Fibroblast of pulmonary artery (primary cell): ENCODE measurements around the gene ATAD2B.

Experiments
- DNase-seq: peaks from one replicate; pipeline ENCODE4 v3.0.0-alpha.2; 2010; ENCODE audit warnings: low read depth
- H3K4me3 ChIP-seq: replicated peaks from 2 replicates; pipeline ENCODE4 v1.5.1; 2011; ENCODE audit warnings: low read depth, mild to moderate bottlenecking, control low read depth, low read length, moderate library complexity
- CTCF ChIP-seq: IDR thresholded peaks from 2 replicates; pipeline ENCODE4 v1.5.1; 2011; ENCODE audit warnings: mild to moderate bottlenecking, control low read depth, low read length, inconsistent platforms; ENCODE audit errors: missing control alignments

Gene ATAD2B

GRCh38 chr2:23801396-23801795 is 125.5 kb downstream of the ATAD2B start:
- TF ChIP-seq CTCF, result no peak
- no peak overlapping the region for H3K4me3 ChIP-seq
- DNase-seq, result peak; percentile 84

GRCh38 chr2:23794234-23794633 is 132.7 kb downstream of the ATAD2B start:
- TF ChIP-seq CTCF, result no peak
- DNase-seq, result no peak
- H3K4me3 ChIP-seq, result no peak overlapping the region

DNA sequence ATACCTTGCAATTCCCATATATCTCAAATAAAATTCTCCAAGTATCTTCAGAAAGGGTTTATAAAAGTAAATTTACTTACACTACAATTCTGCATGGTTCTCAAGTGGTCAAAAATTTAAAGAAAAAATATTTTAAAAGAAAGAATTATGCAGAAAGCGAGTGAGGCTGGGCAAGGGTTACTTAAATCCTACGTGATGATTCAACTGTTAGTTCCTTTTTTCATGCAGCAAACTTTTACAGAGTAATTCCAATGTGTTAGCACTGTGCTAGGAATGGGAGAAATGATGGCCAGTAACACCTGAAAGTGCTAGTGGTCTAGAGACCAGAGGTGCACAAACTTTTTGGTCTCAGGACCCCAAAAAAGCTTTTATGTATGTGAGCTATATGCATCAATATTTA is 133.4 kb downstream of the ATAD2B start:
- no peak for TF ChIP-seq CTCF
- DNase-seq, result no peak
- H3K4me3 ChIP-seq, result no peak overlapping the region

DNA sequence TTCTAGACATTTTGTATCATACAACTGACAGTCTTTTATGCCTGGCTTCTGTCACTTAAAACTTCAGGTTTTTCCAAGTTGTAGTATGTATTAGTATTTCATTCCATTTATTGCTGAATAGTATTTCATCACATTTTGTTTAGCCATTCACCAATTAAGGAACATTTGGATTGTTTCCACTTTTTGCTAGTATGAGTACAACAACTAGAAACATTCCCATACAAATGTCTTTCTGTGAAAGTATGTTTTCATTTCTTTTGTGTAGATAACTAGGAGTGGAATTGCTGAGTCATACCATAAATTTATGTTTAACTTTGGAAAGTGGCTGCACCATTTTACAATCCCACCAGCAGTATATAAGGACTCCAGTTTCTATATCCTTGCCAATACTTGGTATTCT is 135.9 kb downstream of the ATAD2B start:
- peak; percentile 89 for DNase-seq
- TF ChIP-seq CTCF, result no peak

GRCh38 chr2:23789012-23789411 is 137.9 kb downstream of the ATAD2B start:
- no peak for TF ChIP-seq CTCF
- no peak for DNase-seq
- H3K4me3 ChIP-seq, result no peak overlapping the region

More for the DNA sequence above, 135.9 kb downstream of the ATAD2B start:
- no peak overlapping the region for H3K4me3 ChIP-seq

GRCh38 chr2:23788100-23788499 is 138.8 kb downstream of the ATAD2B start:
- TF ChIP-seq CTCF, result no peak
- no peak for DNase-seq
- no peak overlapping the region for H3K4me3 ChIP-seq

- no peak for TF ChIP-seq CTCF
- no peak for DNase-seq
- H3K4me3 ChIP-seq, result no peak overlapping the region
These were observed 142.0 kb downstream of the ATAD2B start for GRCh38 chr2:23784971-23785370.
